Measurements from ENCODE around the gene CSTF3.
A peak's percentile ranks its signal among the peaks of the same experiment; 100 is the strongest.
"Not testable (repeated sequence)": the region's sequence is repeated elsewhere in the genome, so short reads cannot be mapped to it uniquely, and the experiment has no call there.

CSTF3 gene

DNA sequence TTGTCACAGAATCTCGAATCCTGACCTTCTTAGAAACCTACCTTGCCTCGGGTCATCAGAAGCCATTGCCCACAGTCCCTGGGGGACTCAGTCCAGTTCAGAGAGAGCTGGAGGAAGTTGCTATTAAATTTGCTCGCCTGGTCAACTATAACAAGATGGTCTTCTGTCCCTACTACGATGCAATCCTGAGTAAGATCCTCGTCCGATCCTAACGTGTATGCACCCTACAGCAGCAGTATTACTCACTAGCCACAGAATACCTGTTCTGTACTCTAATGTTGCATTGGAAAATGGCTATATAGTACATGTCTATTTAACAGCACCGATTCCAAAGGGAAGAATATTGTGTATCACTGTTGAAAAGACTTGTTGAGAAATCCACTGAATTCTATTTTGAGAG, 88.8 kb downstream of the CSTF3 start:
- DNase-seq: no peak

DNA sequence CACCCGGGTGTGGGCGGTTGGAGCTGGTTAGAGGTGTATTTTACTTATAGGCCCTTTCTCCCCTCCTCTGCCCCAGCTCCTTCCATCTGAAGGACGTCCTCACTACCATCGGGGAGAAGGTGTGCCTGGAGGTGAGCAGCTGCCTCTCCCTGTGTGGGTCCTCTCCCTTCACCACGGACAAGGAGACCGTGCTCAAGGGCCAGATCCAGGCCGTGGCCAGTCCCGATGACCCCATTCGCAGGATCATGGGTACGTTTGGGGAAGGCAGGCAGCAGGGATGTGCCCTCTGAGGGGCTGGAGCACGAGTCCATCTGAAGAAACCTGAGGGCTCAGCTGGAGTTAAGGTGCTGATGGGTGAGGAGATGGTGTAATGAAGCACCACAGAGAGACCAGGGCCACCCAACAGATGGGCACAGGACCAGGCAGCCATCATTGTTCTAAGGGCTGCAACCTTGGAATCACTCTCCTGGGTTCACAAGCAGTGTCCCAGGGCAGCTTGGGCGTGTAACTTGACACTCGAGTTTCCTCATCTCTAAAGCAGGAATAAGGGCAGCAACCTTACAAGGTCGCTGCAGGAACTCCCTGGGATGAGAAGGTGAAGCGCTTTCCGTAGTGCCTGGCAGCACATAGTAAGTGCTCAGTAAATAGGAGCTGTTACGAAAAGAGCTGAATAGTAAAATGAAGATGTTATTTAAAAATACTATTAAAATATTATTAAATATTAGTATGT, 92.5 kb downstream of the CSTF3 start:
- DNase-seq: no peak

GRCh38 chr11:33067294-33067693, 94.0 kb downstream of the CSTF3 start:
- no peak for DNase-seq

DNA sequence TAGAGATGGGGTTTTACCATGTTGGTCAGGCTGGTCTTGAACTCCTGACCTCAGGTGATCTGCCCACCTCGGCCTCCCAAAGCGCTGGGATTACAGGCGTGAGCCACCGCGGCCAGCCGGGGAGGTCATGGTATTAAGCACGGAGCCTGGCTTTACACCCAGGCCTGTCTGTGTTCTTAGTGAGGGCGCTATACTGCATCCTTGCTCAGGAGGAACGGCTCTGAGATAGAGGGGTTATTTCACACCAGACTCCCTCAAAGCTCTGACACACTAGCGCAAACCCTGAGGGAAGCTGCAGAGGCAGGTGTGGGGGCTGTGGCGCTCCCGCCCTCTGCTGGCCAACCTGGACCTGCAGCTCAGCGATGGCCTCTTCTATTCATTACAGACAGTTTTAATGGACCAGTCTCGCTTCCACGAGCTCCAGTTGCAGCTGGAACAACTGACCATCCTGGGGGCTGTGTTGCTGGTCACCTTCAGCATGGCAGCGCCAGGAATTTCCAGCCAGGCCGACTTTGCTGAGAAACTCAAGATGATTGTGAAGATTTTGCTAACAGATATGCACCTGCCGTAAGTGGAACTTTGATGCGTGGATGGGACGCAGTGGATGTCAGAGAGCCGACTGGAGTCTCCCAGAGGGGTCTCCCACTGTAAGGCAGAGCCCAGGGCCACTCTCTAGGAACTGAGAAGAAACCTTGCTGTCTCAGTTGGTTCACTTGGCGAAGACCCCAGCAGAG, 95.7 kb downstream of the CSTF3 start:
- peak; percentile 44 to 64 for DNase-seq

GRCh38 chr11:33064866-33065265, 96.4 kb downstream of the CSTF3 start:
- no peak for DNase-seq

DNA sequence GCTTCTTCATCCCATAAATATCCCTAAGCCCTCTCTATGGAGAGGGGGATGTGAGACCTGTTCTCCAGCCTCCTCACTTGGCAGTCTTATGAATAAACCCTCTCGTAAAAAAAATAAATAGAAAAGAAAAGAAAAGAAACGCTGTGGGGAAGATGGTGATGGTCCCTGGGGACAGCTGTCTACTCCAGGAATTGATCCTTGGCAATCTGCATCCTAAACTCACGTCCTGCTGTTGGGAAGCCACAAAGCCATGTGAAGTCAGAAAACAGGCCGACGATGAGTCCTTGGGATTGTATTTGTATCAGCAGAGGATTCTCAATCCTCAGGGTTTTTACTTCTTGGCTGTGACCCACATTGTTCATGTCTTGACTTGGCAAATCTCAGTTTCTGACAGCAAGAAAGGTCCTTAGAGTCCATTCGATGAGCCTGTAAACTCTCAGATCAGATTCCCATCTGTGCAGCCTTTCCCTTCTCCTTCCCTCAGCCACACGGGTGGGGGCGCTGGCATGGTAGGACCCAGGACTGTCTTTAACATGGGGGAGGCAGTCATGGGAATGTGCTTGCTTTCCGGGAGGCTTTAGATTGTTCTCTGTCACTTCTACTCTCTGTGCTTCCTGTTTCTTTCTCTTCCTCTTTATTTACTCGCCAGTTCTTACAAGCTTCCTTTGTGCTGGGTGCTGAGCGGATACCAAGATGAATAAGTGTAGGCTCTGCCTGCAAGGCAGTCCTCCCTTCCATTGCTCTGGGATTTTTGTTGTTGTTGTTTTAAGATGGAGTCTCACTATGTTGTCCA, 97.1 kb downstream of the CSTF3 start:
- DNase-seq: peak; percentile 57 to 69

- peak; percentile 61 to 70 for DNase-seq
Observed at GRCh38 chr11:33063326-33063881, 97.9 kb downstream of the CSTF3 start.

GRCh38 chr11:33062137-33062536, 99.1 kb downstream of the CSTF3 start:
- DNase-seq: no peak

DNA sequence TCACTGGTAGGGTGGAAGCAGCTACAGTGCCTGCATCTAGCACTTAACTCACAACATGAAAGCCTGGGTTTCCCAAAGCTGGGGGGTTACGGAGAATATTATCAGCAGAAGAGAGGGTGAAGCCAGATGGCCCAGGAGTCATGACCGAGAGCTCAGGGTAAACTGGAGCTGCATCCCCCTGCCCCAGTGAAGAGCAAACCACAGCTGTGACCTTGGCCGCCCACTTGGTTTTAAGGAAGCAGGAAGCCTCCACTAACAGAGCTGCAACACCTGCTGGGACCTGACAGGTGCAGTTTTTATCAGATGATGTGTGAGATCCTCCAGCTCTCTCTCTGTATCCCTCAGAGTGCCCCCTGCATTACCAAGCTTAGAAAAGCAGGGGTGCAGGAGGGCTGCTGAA, 101.0 kb downstream of the CSTF3 start:
- no peak for DNase-seq

GRCh38 chr11:33059331-33060007, 101.8 kb downstream of the CSTF3 start:
- no peak for DNase-seq

DNA sequence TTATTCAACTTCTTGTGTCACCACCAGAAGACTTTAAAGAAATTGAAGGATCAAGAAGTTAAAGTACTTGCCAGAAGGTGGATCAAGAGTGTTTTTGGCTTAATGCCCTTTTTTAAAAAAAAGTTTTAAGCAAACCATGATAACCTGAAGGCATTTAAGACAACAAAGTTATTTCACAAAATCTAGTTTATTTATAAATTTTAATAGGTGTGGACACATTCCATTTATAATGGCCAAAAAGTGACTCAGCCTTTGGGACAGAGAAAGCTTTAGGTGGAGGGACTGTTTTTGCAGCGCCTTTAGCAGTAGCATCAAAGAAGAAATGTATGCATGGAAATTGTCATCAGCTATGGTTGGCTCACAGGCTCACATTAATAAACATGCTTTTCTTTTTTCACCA, 104.0 kb downstream of the CSTF3 start:
- DNase-seq: no peak

- no peak for DNase-seq
Observed at GRCh38 chr11:33055375-33055774, 105.9 kb downstream of the CSTF3 start.

GRCh38 chr11:33052231-33052630, 109.0 kb downstream of the CSTF3 start:
- DNase-seq: peak; percentile 54 to 57

GRCh38 chr11:33049565-33050408, 111.5 kb downstream of the CSTF3 start:
- not testable (repeated sequence) for DNase-seq

DNA sequence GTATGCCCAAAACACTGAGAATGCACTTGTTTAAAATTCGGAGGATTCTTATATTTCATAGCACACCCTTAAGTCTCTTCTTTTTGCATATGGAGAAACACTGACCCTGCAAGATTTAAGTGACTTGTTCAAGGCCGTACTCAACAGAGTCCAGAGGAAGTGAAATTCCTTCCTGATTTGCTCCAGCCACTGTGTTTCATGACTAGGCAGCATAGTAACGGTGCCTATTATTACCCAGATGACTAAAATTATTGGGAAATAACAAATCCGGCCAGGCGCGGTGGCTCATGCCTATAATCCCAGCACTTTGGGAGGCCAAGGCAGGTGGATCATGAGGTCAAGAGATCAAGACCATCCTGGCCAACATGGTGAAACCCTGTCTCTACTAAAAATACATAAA, 112.6 kb downstream of the CSTF3 start:
- peak; percentile 92 to 93 for DNase-seq

GRCh38 chr11:33045551-33046255, 115.6 kb downstream of the CSTF3 start:
- DNase-seq: no peak

DNA sequence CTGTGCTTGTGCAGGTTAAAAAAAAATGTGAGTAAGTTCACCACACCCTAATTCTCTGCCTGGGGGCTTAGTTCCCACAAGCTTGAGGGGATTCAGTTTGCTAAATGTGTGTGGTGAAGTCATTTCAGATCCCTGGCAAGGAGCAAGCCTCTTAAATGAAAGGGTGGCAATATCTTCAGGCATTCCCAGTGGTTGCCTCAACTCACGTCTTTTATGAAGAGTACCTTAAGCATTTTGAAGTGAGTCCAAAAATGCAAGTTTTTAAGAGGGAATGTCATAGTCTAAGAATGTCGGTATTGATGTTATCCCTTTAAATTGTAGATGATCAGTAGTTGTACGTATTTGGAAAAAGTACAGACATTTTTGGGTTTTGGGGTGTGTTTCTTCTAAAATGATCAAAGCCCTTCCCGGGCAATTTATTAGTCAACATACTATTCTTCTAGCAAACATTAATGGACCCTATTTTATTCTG, 117.0 kb downstream of the CSTF3 start:
- no peak for DNase-seq

DNA sequence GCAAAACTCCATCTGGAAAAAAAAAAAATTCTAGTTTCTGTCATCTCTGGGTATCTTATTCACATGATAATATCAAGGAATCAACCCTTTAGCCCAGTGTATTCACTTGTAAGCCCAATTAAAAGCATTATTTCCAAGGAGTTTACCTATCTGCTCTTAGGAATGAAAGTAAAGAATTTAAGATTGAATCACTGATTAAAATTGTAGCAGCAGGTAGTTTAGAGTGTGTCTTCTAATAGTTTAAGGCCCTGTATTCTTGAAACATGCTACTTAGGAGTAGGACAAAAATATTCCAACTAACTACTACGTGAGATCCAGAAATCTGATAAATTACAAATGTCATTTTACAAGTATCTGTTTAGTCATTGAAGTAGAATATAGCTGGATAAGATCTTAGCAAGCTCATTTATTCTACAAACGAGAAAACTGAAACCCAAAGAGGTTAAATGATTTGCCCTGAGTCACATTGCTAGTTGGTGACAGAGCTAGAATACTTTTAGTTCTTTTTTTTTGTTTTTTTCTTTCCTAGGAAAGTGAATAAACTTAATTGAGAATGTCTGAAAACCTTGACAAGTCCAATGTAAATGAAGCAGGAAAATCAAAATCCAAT, 118.0 kb downstream of the CSTF3 start:
- DNase-seq: no peak

- DNase-seq: no peak
Observed at GRCh38 chr11:33040862-33041453, 120.3 kb downstream of the CSTF3 start.

All from inflammatory macrophage (primary cell).